Liver (tissue), 9 donors: ENCODE data around the gene INO80. TPM values are rescaled to one million over a fixed set of nuclear protein-coding genes. Genes with fewer than 3 reads are reported as not detected.

Experiments used
- DNase-seq: peaks from one replicate; pipeline ENCODE4 v3.0.0-alpha.2; 2017; ENCODE audit warnings: low spot score
- H3K27ac ChIP-seq, 2 donors: one replicate each; pipeline ENCODE4 v1.7.0; 2013; ENCODE audit warnings: inconsistent platforms in 2 of 2, low read length in 2 of 2, control low read depth in 1 of 2, low read depth in 1 of 2, mild to moderate bottlenecking in 1 of 2
- H3K27me3 ChIP-seq, 4 donors: one replicate each; pipeline versions ENCODE4 v1.6.1 to v1.7.0; 2013; ENCODE audit warnings: low read length in 3 of 4, inconsistent platforms in 1 of 4, mild to moderate bottlenecking in 1 of 4, moderate library complexity in 1 of 4; ENCODE audit not compliant: control insufficient read depth in 4 of 4, insufficient read depth in 4 of 4
- H3K36me3 ChIP-seq, 4 donors: one replicate each; pipeline versions ENCODE4 v1.6.1 to v1.7.0; 2013; ENCODE audit warnings: low read length in 3 of 4, mild to moderate bottlenecking in 3 of 4, low read depth in 1 of 4, moderate library complexity in 1 of 4; ENCODE audit not compliant: control insufficient read depth in 4 of 4, insufficient read depth in 3 of 4
- H3K4me1 ChIP-seq, 4 donors: one replicate each; pipeline versions ENCODE4 v1.6.1 to v1.7.0; 2013; ENCODE audit warnings: low read length in 3 of 4, mild to moderate bottlenecking in 3 of 4, moderate library complexity in 1 of 4; ENCODE audit not compliant: control insufficient read depth in 4 of 4, insufficient read depth in 4 of 4
- H3K4me3 ChIP-seq, 3 donors: one replicate each; pipeline versions ENCODE4 v1.6.1 to v1.7.0; 2013; ENCODE audit warnings: low read length in 3 of 3, control low read depth in 1 of 3, low read depth in 1 of 3, mild to moderate bottlenecking in 1 of 3
- H3K9ac ChIP-seq, 2 donors: one replicate each; pipeline ENCODE4 v1.7.0; 2013; ENCODE audit warnings: low read length in 2 of 2, mild to moderate bottlenecking in 2 of 2, moderate library complexity in 2 of 2, control low read depth in 1 of 2, low read depth in 1 of 2
- H3K9me3 ChIP-seq, 4 donors: one replicate each; pipeline versions ENCODE4 v1.6.1 to v1.7.0; 2013; ENCODE audit warnings: low read length in 3 of 4; ENCODE audit not compliant: control insufficient read depth in 4 of 4
- EGR1 ChIP-seq, 2 donors: IDR thresholded peaks; 2 replicates each; pipeline ENCODE4 v1.6.1; 2016 to 2018; ENCODE audit warnings: antibody characterized with exemption in 2 of 2, low read depth in 2 of 2
- FOXA2 ChIP-seq: IDR thresholded peaks from 2 replicates; pipeline ENCODE4 v1.6.1; 2016; ENCODE audit warnings: antibody characterized with exemption
- GABPA ChIP-seq, 2 donors: IDR thresholded peaks in 1 of 2; conservative IDR thresholded peaks in 1 of 2; 2 replicates each; pipeline ENCODE4 v1.6.1; 2016; ENCODE audit warnings: antibody characterized with exemption in 2 of 2, mild to moderate bottlenecking in 1 of 2, moderate library complexity in 1 of 2
- NR2F2 ChIP-seq: IDR thresholded peaks from 2 replicates; pipeline ENCODE4 v1.6.1; 2016; ENCODE audit warnings: antibody characterized with exemption
- RAD21 ChIP-seq, 2 donors: IDR thresholded peaks; 2 replicates each; pipeline ENCODE4 v1.6.1; 2016; ENCODE audit warnings: antibody characterized with exemption in 2 of 2, mild to moderate bottlenecking in 2 of 2
- REST ChIP-seq: IDR thresholded peaks from 2 replicates; pipeline ENCODE4 v1.6.1; 2016; ENCODE audit warnings: antibody characterized with exemption, mild to moderate bottlenecking
- RXRA ChIP-seq, 2 donors: IDR thresholded peaks; 2 replicates each; pipeline ENCODE4 v1.6.1; 2017 to 2018; ENCODE audit warnings: antibody characterized with exemption in 2 of 2, mild to moderate bottlenecking in 1 of 2
- ZBTB33 ChIP-seq: IDR thresholded peaks from 2 replicates; pipeline ENCODE4 v1.6.1; 2016; ENCODE audit warnings: antibody characterized with exemption
- WGBS: extraction: QIAGEN DNeasy Blood & Tissue Kit; methylation state at CpG from one replicate; pipeline ENCODE4 v1.1.7; 2013; 5-methylcytosine and 5-hydroxymethylcytosine counted together
- polyA plus RNA-seq, 2 donors: library from polyadenylated mRNA; stranded (reverse) in 1 of 2; unstranded in 1 of 2; fragments of 200-250 nt in 1 of 2; fragments of >200 nt in 1 of 2; fragmentation: Nextera tagmentation in 1 of 2; extraction: Ambion mirVana in 1 of 2; gene quantifications; one replicate each; pipeline versions ENCODE4 v1.2.1 to v1.2.3, GENCODE V29; 2013 to 2015
- total RNA-seq, 2 donors: library from RNA; depleted of rRNA; stranded (reverse); fragments of >200 nt; gene quantifications; one replicate each; pipeline ENCODE4 v1.2.3, GENCODE V29; 2014
- TF ChIP-seq, protein P1 (sequence below): fragments of 150-350 bp; IDR thresholded peaks from 2 replicates; pipeline ENCODE4 v1.5.1; 2017; ENCODE audit warnings: improper control_type of control experiment, low read depth, low read length; ENCODE audit not compliant: missing input control
- TF ChIP-seq, protein P2 (sequence below): IDR thresholded peaks from 2 replicates; pipeline ENCODE4 v1.6.1; 2016; ENCODE audit warnings: antibody characterized with exemption
- donor health status: healthy.
- donor health status: healthy.
- donor health status: healthy.
- donor health status: healthy.
- donor health status: healthy.

Gene INO80
- total and polyA plus RNA-seq, 4 donors: 3.2 to 19.7 (median 9.4) TPM

DNA sequence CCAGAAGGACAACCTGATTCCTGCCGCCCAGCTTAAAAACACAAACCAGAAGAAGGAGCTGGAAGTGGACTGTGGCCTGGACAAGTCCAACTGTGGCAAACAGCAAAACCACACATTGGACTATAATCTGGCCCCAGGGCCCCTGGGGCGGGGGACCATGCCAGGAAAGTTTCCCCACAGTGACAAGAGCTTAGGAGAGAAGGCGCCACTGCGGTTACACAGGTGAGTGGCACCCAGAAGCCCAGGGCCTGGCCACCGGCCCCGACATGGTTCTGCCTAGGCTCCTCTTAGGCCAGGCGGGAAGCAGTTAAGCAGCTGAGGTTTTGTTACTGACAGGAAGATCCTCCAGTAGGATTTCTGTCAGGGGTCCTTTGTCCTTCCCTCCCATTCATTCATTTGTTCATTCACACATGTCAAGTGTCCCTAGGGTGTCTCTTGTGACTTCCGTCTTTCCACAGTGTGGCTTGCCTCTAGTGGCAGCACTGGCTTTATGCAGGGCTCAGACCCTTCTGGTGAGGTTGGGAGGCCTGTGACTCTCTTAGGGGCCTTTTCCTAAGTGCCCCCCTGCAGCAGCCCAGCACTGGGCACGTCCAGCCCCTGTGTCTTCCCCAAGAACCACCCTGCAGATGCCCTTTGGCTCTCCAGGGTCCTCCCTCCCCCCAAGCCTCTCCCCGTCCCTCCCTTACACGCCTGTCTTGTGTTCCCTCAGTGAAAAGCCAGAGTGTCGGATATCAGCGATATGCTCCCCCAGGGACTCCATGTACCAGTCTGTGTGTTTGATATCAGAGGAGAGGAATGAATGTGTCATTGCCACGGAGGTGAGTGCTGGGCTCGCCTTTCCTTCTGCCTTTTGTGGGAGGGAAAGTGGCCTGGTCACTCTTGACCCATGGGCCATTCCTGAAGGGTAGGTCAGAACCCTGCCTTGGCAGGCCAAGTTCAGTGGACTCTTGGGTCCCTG is 179.1 kb downstream of the INO80 start (continued):
- TF ChIP-seq ZBTB33: no peak
- no peak for TF ChIP-seq NR2F2
- TF ChIP-seq RAD21 (IDR thresholded peaks at IDR 0.05): peak in 1 of 2 donors; percentile 44
- TF ChIP-seq EGR1 (IDR thresholded peaks at IDR 0.05; ENCODE audit: low read depth in 2 of 2): no peak

GRCh38 chr15:40936234-40936708 is 179.8 kb downstream of the INO80 start:
- WGBS: 76% methylated on average over 31 of the region's 31 CpGs

More at GRCh38 chr15:40936234-40936708, 179.8 kb downstream of the INO80 start:
- Histone ChIP-seq H3K9me3 (no peaks in the 10 kb centered on the region), H3K9ac (no peak overlapping the region), H3K27me3 (no peaks in the 10 kb centered on the region), H3K27ac (peak overlapping the region; percentile 42 to 53), H3K4me1 (peaks cover 16 to 58% (median 45%) of the 10 kb centered on the region in 4 donors), H3K36me3 (no peaks in the 10 kb centered on the region), H3K4me3 (no peak overlapping the region)
- TF ChIP-seq GABPA (IDR thresholded peaks at IDR 0.05 in 1 of 2, conservative IDR thresholded peaks at IDR 0.05 in 1 of 2) (no peak), RXRA (IDR thresholded peaks at IDR 0.05) (no peak), REST (no peak), FOXA2 (no peak), ZBTB33 (no peak)
- TF ChIP-seq, protein P1, sequence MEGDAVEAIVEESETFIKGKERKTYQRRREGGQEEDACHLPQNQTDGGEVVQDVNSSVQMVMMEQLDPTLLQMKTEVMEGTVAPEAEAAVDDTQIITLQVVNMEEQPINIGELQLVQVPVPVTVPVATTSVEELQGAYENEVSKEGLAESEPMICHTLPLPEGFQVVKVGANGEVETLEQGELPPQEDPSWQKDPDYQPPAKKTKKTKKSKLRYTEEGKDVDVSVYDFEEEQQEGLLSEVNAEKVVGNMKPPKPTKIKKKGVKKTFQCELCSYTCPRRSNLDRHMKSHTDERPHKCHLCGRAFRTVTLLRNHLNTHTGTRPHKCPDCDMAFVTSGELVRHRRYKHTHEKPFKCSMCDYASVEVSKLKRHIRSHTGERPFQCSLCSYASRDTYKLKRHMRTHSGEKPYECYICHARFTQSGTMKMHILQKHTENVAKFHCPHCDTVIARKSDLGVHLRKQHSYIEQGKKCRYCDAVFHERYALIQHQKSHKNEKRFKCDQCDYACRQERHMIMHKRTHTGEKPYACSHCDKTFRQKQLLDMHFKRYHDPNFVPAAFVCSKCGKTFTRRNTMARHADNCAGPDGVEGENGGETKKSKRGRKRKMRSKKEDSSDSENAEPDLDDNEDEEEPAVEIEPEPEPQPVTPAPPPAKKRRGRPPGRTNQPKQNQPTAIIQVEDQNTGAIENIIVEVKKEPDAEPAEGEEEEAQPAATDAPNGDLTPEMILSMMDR: no peak
- TF ChIP-seq, protein P2, sequence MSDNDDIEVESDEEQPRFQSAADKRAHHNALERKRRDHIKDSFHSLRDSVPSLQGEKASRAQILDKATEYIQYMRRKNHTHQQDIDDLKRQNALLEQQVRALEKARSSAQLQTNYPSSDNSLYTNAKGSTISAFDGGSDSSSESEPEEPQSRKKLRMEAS: no peak
- DNase-seq: no peak
